K562 (cell line): ENCODE data around the gene MPPED2. TPM values are rescaled to one million over a fixed set of nuclear protein-coding genes. Genes with fewer than 3 reads are reported as not detected.

Source experiments
- ATAC-seq: fragments of 200-7000 bp; cut with Tn5 transposase; 3 replicates; pipeline ENCODE4 v1.9.1; 2020; ENCODE audit warnings: moderate library complexity
- BruUV-seq: library from RNA; stranded (reverse); fragments of 400-500 nt; replicated peaks from 2 replicates; lab custom pipeline; 2021; lab: Mats Ljungman, UMichigan
- CTCF ChIA-PET: fragments of 300-600 bp; formaldehyde crosslinking; extraction: SDS; loops from one replicate; lab custom pipeline; 2021; ENCODE audit warnings: low intra/inter-chr PET ratio; lab: Yijun Ruan, JAX
- POLR2A ChIA-PET: fragments of 300-600, 350-650 bp; sonication (Branson Sonifier 250); formaldehyde crosslinking; extraction: SDS; loops from one replicate; lab custom pipeline; 2021; ENCODE audit warnings: antibody characterized with exemption, inconsistent platforms; lab: Yijun Ruan, JAX
- DNase-seq, 4 experiments: peaks; one replicate each; pipeline versions ENCODE4 v3.0.0 to v3.0.0-alpha.2; 2011 to 2018; ENCODE audit warnings: low spot score in 3 of 4, mixed read lengths in 3 of 4; ENCODE audit errors: extremely low read depth in 1 of 4
- FAIRE-seq: peaks from 2 replicates; lab custom pipeline; 2011; peaks lifted over from hg19 to GRCh38; lab: Jason Lieb, UNC
- H2AFZ ChIP-seq: 2 replicates; pipeline ENCODE4 v1.6.0; 2011; ENCODE audit warnings: low read depth, low read length, control low read depth, inconsistent platforms
- H3K27ac ChIP-seq: fragments of 200-600 bp; 3 replicates; pipeline ENCODE4 v1.8.0; 2011; ENCODE audit warnings: low read depth, mild to moderate bottlenecking, control low read depth, inconsistent platforms, low read length, moderate library complexity, mixed read lengths; ENCODE audit errors: extremely low read depth
- H3K27me3 ChIP-seq, 2 experiments: fragments of 300-600 bp in 1 of 2; 2 replicates in 1 of 2; 3 replicates in 1 of 2; pipeline versions ENCODE4 v1.6.0 to v1.8.0; 2011; ENCODE audit warnings: inconsistent platforms in 2 of 2, low read length in 2 of 2, mild to moderate bottlenecking in 1 of 2, mixed read lengths in 1 of 2, moderate library complexity in 1 of 2; ENCODE audit not compliant: control insufficient read depth in 2 of 2, insufficient read depth in 2 of 2
- H3K36me3 ChIP-seq: fragments of 300-600 bp; 3 replicates; pipeline ENCODE4 v1.8.0; 2011; ENCODE audit warnings: mild to moderate bottlenecking, low read length, inconsistent platforms; ENCODE audit not compliant: control insufficient read depth, insufficient read depth
- H3K4me1 ChIP-seq, 2 experiments: fragments of 200-600 bp in 1 of 2; replicated peaks in 1 of 2; 2 replicates in 1 of 2; 3 replicates in 1 of 2; pipeline versions ENCODE4 v1.5.1 to v1.8.0; 2011; ENCODE audit warnings: inconsistent platforms in 2 of 2, low read length in 2 of 2, mild to moderate bottlenecking in 1 of 2, mixed read lengths in 1 of 2, moderate library complexity in 1 of 2; ENCODE audit not compliant: control insufficient read depth in 2 of 2, insufficient read depth in 2 of 2
- H3K4me2 ChIP-seq: 2 replicates; pipeline ENCODE4 v1.6.1; 2011; ENCODE audit warnings: low read length, control low read depth, inconsistent platforms, mixed read lengths; ENCODE audit not compliant: insufficient read depth
- H3K4me3 ChIP-seq: fragments of 200-600 bp; sonication (generic), shearing (Covaris generic); 2 replicates; pipeline ENCODE4 v1.5.1; 2016; ENCODE audit warnings: control low read depth, inconsistent platforms
- H3K79me2 ChIP-seq: fragments of 200-600 bp; 3 replicates; pipeline ENCODE4 v1.8.0; 2011; ENCODE audit warnings: low read length, inconsistent platforms; ENCODE audit not compliant: control insufficient read depth, insufficient read depth
- H3K9ac ChIP-seq, 2 experiments: 2 replicates each; pipeline versions ENCODE4 v1.6.0 to v1.6.1; 2011; ENCODE audit warnings: low read depth in 2 of 2, low read length in 2 of 2, control low read depth in 1 of 2, inconsistent platforms in 1 of 2, mild to moderate bottlenecking in 1 of 2, mixed read lengths in 1 of 2; ENCODE audit not compliant: insufficient read depth in 1 of 2
- H3K9me1 ChIP-seq: one replicate; pipeline ENCODE4 v1.6.0; 2011; ENCODE audit warnings: inconsistent platforms, mild to moderate bottlenecking, low read length, moderate library complexity; ENCODE audit not compliant: control insufficient read depth, insufficient read depth
- H3K9me3 ChIP-seq: replicated peaks from 2 replicates; pipeline ENCODE4 v1.5.1; 2011; ENCODE audit warnings: low read depth, low read length, inconsistent platforms; ENCODE audit not compliant: control insufficient read depth, insufficient read depth
- H4K20me1 ChIP-seq: replicated peaks from 2 replicates; pipeline ENCODE4 v1.6.1; 2011; ENCODE audit warnings: low read length, inconsistent platforms, mixed read lengths; ENCODE audit not compliant: control insufficient read depth, insufficient read depth
- CBX2 ChIP-seq: fragments of 200-600 bp; sonication (generic); IDR thresholded peaks from one replicate; pipeline ENCODE4 v1.6.1; 2012; ENCODE audit warnings: mild to moderate bottlenecking, low read length, inconsistent platforms; ENCODE audit not compliant: insufficient read depth, poor library complexity, severe bottlenecking
- GTF2F1 ChIP-seq: IDR thresholded peaks from 2 replicates; pipeline ENCODE4 v1.6.1; 2011; ENCODE audit warnings: low read depth, low read length, improper control_type of control experiment
- IRF1 ChIP-seq: sonication (generic); formaldehyde crosslinking; IDR thresholded peaks from 2 replicates; pipeline ENCODE4 v1.8.0; 2022; ENCODE audit warnings: missing genetic modification reagents, mild to moderate bottlenecking, borderline replicate concordance
- NFIX ChIP-seq: fragments of 250-450 bp; sonication (Bioruptor Pico); IDR thresholded peaks from 2 replicates; pipeline ENCODE4 v1.4.0; 2020; ENCODE audit warnings: low read depth, mild to moderate bottlenecking, moderate library complexity
- PHB2 ChIP-seq: fragments of 450-650 bp; IDR thresholded peaks from 2 replicates; pipeline ENCODE4 v1.6.1; 2017; ENCODE audit warnings: low read depth
- POU5F1 ChIP-seq: fragments of 150-350 bp; IDR thresholded peaks from 2 replicates; pipeline ENCODE4 v1.6.1; 2014; ENCODE audit warnings: borderline replicate concordance, low read length, low read depth, mild to moderate bottlenecking; ENCODE audit not compliant: partially characterized antibody
- RFX1 ChIP-seq: fragments of 450-650 bp; IDR thresholded peaks from 2 replicates; pipeline ENCODE4 v1.6.1; 2016; ENCODE audit warnings: mild to moderate bottlenecking, moderate library complexity
- TCFL5 ChIP-seq: fragments of 250-450 bp; sonication (Bioruptor Pico); conservative IDR thresholded peaks from 2 replicates; pipeline ENCODE4 v1.6.1; 2021; ENCODE audit warnings: mild to moderate bottlenecking, moderate library complexity, matching md5 sums
- THRB ChIP-seq: fragments of 450-650 bp; formaldehyde crosslinking; conservative IDR thresholded peaks from 2 replicates; pipeline ENCODE4 v1.4.0; 2022; ENCODE audit warnings: mild to moderate bottlenecking, missing genetic modification characterization
- ZNF124 ChIP-seq: sonication (generic); formaldehyde crosslinking; IDR thresholded peaks from 2 replicates; pipeline ENCODE4 v1.8.1; 2022; ENCODE audit warnings: missing genetic modification reagents
- WGBS: fragments of 100-300 bp; shearing (Covaris generic); methylation state at CpG from one replicate; pipeline ENCODE4 v1.1.6; 2016; ENCODE audit warnings: low coverage, mixed read lengths; ENCODE audit not compliant: insufficient coverage; ENCODE audit errors: missing lambda C conversion rate; 5-methylcytosine and 5-hydroxymethylcytosine counted together
- in situ Hi-C: fragments of 300-500 bp; cut with MboI; formaldehyde crosslinking; loops from 4 replicates; pipeline ENCODE4 v1.15.0; 2018; ENCODE audit warnings: inconsistent platforms, mixed read lengths
- intact Hi-C: fragments of 100-400 bp; cut with micrococcal nuclease; formaldehyde crosslinking; loops from 2 replicates; pipeline ENCODE4 v1.14.2; 2022
- polyA plus RNA-seq, 8 experiments: library from polyadenylated mRNA; depleted of rRNA in 4 of 8; stranded (reverse) in 5 of 8; unstranded in 3 of 8; fragments of >200 nt; fragmentation: Nextera tagmentation in 2 of 8; fragmentation: Illumina TruSeq in 1 of 8; extraction: Ambion mirVana in 2 of 8; extraction: Trizol in 1 of 8; gene quantifications; 2 replicates each; pipeline versions ENCODE4 v1.2.1 to v1.2.3, GENCODE V29; 2011 to 2014; ENCODE audit warnings: inconsistent platforms in 1 of 8, missing spikeins in 1 of 8
- total RNA-seq, 7 experiments: library from RNA; depleted of rRNA in 6 of 7; stranded (reverse); fragments of >200 nt in 6 of 7; fragmentation: Illumina TruSeq in 2 of 7; extraction: Trizol in 2 of 7; gene quantifications; 2 replicates each; pipeline versions ENCODE4 v1.2.1 to v1.2.3, GENCODE V29; 2011 to 2021; ENCODE audit warnings: low replicate concordance in 1 of 7
- TF ChIP-seq, protein P1 (sequence below): IDR thresholded peaks from 3 replicates; pipeline ENCODE4 v1.6.1; 2011; ENCODE audit warnings: borderline replicate concordance, mild to moderate bottlenecking, moderate library complexity; ENCODE audit not compliant: insufficient read length; ENCODE audit errors: extremely low read depth
- TF ChIP-seq, protein P2 (sequence below), 2 experiments: fragments of 450-650 bp in 1 of 2; sonication (generic) in 1 of 2; formaldehyde crosslinking; conservative IDR thresholded peaks; 2 replicates each; pipeline versions ENCODE4 v1.4.0 to v1.8.1; 2020 to 2022; ENCODE audit warnings: mild to moderate bottlenecking in 1 of 2, missing genetic modification reagents in 1 of 2
- TF ChIP-seq, protein P3 (sequence below): sonication (generic); formaldehyde crosslinking; IDR thresholded peaks from 2 replicates; pipeline ENCODE4 v1.8.1; 2023; ENCODE audit warnings: mild to moderate bottlenecking, missing genetic modification reagents

Gene MPPED2
- total and polyA plus RNA-seq, 9 of the 15 experiments (the other 6 are each of a cell fraction or from before 2014, with no cell fraction given), result not detected

DNA sequence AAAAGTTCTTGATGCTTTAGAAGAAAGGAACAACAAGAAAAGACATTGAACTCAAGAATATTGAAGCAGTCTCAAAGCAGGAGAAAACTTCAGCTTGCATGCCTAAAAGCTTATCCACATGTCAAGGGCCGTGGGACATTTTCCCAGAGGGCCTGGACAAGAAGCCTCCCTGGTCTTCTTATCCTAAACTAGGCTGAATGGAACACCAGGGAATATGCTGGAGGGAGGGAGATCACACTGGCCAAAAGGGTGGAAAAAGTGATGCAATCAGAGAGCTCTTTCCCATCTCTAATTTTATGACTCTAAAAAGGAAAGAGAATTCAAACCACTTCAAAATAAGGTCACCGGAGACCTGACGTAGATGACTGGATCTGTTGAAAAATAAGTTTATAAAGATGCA, 107.2 kb downstream of the MPPED2 start:
- WGBS, result 3% methylated on average over 3 of the region's 3 CpGs
- CTCF ChIA-PET, result no interaction called here
- no peak for DNase-seq
- TF ChIP-seq THRB (CRISPR knock-in tag), result no peak
- no peak for TF ChIP-seq NFIX (CRISPR knock-in tag)
- TF ChIP-seq GTF2F1, result no peak
- TF ChIP-seq ZNF124 (CRISPR knock-in tag), result no peak
- no peak for TF ChIP-seq TCFL5 (CRISPR knock-in tag)
- TF ChIP-seq, protein P1, sequence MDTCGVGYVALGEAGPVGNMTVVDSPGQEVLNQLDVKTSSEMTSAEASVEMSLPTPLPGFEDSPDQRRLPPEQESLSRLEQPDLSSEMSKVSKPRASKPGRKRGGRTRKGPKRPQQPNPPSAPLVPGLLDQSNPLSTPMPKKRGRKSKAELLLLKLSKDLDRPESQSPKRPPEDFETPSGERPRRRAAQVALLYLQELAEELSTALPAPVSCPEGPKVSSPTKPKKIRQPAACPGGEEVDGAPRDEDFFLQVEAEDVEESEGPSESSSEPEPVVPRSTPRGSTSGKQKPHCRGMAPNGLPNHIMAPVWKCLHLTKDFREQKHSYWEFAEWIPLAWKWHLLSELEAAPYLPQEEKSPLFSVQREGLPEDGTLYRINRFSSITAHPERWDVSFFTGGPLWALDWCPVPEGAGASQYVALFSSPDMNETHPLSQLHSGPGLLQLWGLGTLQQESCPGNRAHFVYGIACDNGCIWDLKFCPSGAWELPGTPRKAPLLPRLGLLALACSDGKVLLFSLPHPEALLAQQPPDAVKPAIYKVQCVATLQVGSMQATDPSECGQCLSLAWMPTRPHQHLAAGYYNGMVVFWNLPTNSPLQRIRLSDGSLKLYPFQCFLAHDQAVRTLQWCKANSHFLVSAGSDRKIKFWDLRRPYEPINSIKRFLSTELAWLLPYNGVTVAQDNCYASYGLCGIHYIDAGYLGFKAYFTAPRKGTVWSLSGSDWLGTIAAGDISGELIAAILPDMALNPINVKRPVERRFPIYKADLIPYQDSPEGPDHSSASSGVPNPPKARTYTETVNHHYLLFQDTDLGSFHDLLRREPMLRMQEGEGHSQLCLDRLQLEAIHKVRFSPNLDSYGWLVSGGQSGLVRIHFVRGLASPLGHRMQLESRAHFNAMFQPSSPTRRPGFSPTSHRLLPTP, result no peak
- TF ChIP-seq, protein P2, sequence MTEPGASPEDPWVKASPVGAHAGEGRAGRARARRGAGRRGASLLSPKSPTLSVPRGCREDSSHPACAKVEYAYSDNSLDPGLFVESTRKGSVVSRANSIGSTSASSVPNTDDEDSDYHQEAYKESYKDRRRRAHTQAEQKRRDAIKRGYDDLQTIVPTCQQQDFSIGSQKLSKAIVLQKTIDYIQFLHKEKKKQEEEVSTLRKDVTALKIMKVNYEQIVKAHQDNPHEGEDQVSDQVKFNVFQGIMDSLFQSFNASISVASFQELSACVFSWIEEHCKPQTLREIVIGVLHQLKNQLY (CRISPR knock-in tag; conservative IDR thresholded peaks at IDR 0.05), result no peak
- TF ChIP-seq IRF1 (CRISPR knock-in tag), result no peak
- TF ChIP-seq, protein P3, sequence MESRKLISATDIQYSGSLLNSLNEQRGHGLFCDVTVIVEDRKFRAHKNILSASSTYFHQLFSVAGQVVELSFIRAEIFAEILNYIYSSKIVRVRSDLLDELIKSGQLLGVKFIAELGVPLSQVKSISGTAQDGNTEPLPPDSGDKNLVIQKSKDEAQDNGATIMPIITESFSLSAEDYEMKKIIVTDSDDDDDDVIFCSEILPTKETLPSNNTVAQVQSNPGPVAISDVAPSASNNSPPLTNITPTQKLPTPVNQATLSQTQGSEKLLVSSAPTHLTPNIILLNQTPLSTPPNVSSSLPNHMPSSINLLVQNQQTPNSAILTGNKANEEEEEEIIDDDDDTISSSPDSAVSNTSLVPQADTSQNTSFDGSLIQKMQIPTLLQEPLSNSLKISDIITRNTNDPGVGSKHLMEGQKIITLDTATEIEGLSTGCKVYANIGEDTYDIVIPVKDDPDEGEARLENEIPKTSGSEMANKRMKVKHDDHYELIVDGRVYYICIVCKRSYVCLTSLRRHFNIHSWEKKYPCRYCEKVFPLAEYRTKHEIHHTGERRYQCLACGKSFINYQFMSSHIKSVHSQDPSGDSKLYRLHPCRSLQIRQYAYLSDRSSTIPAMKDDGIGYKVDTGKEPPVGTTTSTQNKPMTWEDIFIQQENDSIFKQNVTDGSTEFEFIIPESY (CRISPR knock-in tag), result no peak
- TF ChIP-seq PHB2, result no peak
- TF ChIP-seq CBX2, result no peak
- no peak for TF ChIP-seq RFX1
- no peak for TF ChIP-seq POU5F1

More for the DNA sequence above, 107.2 kb downstream of the MPPED2 start:
- no peak overlapping the region for H3K4me3 ChIP-seq
- POLR2A ChIA-PET, result no interaction called here
- H3K9ac ChIP-seq, result no peak overlapping the region
- H3K27ac ChIP-seq, result no peak overlapping the region
- intact Hi-C loops (no loop called here), in situ Hi-C loops (no loop called here)
- ATAC-seq, result no peak
- H3K36me3 ChIP-seq, result no peaks in the 10 kb centered on the region
- no peaks in the 10 kb centered on the region for H3K4me1 ChIP-seq
- no peak overlapping the region for H2AFZ ChIP-seq
- BruUV-seq, result no TSS peak
- H3K79me2 ChIP-seq, result no peaks in the 10 kb centered on the region
- H3K9me1 ChIP-seq, result no peaks in the 10 kb centered on the region
- H4K20me1 ChIP-seq, result no peaks in the 10 kb centered on the region
- no peaks in the 10 kb centered on the region for H3K9me3 ChIP-seq
- H3K4me2 ChIP-seq, result no peak overlapping the region
- no peak for FAIRE-seq
- no peaks in the 10 kb centered on the region for H3K27me3 ChIP-seq
